Progenitor cell of endocrine pancreas (in vitro differentiated cells): Measurements from ENCODE around the gene CNTNAP2. TPM values are rescaled to one million over a fixed set of nuclear protein-coding genes. Genes with fewer than 3 reads are reported as not detected.
"Not testable (repeated sequence)": the region's sequence is repeated elsewhere in the genome, so short reads cannot be mapped to it uniquely, and the experiment has no call there.

Experiments used
- DNase-seq: peaks from one replicate; pipeline ENCODE4 v3.0.0; 2021; ENCODE audit warnings: low spot score; ENCODE audit not compliant: unreplicated experiment
- H3K27ac Mint-ChIP-seq: 2 replicates; pipeline ENCODE4 v1.8.0; 2021; ENCODE audit warnings: mild to moderate bottlenecking, moderate library complexity, mixed read lengths
- H3K27me3 Mint-ChIP-seq: 2 replicates; pipeline ENCODE4 v1.8.0; 2021; ENCODE audit warnings: mixed read lengths
- H3K36me3 Mint-ChIP-seq: 2 replicates; pipeline ENCODE4 v1.8.0; 2022; ENCODE audit warnings: mixed read lengths; ENCODE audit not compliant: insufficient read depth
- H3K4me1 Mint-ChIP-seq: 2 replicates; pipeline ENCODE4 v1.8.0; 2021; ENCODE audit warnings: low read depth, mixed read lengths
- H3K4me3 Mint-ChIP-seq: 2 replicates; pipeline ENCODE4 v1.8.0; 2021; ENCODE audit warnings: low read depth, mild to moderate bottlenecking, moderate library complexity, mixed read lengths
- H3K9me3 Mint-ChIP-seq: 2 replicates; pipeline ENCODE4 v1.8.0; 2021; ENCODE audit warnings: low read depth, mixed read lengths
- total RNA-seq: library from RNA; stranded (reverse); gene quantifications from 2 replicates; pipeline ENCODE4 v1.2.1, GENCODE V29; 2021
- TF ChIP-seq, protein P1 (sequence below): fragments of 200-600 bp; sonication (generic); IDR thresholded peaks from one replicate; pipeline ENCODE4 v1.5.0; 2021; ENCODE audit warnings: antibody characterized with exemption, mild to moderate bottlenecking; ENCODE audit not compliant: unreplicated experiment

Gene CNTNAP2
- total RNA-seq, 1 donor from 2014 or later = 6.5 TPM

DNA sequence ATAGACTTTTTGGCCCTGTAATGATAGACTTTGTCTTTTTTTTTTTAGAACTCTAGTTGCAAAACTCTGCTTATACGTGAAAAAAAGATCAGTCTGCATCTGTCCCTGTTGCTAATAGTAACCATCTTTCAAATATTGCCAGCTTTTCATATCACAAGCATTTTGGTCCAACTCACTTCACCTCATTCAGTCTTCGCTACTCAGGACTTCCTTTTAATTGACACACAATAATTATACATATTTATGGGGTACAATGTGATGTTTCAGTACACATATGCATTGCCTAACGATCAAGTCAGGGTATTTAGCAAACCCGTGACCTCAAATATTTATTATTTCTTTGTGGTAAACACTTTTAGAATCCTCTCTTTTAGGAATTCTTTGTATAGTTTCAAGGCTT lies 1606.9 kb downstream of the CNTNAP2 start:
- Mint-ChIP-seq H3K4me1 (no peaks in the 10 kb centered on the region), H3K27ac (no peak overlapping the region), H3K9me3 (no peaks in the 10 kb centered on the region), H3K36me3 (no peaks in the 10 kb centered on the region), H3K4me3 (no peak overlapping the region), H3K27me3 (no peaks in the 10 kb centered on the region)
- DNase-seq = no peak
- TF ChIP-seq, protein P1, sequence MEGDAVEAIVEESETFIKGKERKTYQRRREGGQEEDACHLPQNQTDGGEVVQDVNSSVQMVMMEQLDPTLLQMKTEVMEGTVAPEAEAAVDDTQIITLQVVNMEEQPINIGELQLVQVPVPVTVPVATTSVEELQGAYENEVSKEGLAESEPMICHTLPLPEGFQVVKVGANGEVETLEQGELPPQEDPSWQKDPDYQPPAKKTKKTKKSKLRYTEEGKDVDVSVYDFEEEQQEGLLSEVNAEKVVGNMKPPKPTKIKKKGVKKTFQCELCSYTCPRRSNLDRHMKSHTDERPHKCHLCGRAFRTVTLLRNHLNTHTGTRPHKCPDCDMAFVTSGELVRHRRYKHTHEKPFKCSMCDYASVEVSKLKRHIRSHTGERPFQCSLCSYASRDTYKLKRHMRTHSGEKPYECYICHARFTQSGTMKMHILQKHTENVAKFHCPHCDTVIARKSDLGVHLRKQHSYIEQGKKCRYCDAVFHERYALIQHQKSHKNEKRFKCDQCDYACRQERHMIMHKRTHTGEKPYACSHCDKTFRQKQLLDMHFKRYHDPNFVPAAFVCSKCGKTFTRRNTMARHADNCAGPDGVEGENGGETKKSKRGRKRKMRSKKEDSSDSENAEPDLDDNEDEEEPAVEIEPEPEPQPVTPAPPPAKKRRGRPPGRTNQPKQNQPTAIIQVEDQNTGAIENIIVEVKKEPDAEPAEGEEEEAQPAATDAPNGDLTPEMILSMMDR = no peak

DNA sequence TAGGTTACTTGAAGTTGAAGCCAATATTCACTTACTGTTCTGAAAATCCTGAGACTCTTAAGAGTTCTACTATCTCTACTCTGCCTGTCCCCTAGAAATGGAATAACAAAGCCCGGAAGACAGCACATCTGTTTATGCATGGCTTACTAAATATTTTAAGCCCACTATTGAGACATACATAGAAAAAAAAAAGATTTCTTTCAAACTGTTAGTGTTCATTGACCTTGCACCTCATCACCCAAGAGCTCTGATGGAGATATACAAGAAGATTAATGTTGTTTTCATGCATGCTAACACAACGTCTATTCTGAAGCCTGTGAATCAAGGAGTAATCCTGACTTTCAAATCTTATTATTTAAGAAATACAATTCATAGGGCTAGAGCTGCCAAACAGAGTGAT lies 1614.7 kb downstream of the CNTNAP2 start:
- TF ChIP-seq, protein P1 = no peak
- Mint-ChIP-seq H3K4me3 (no peak overlapping the region), H3K9me3 (peaks cover 13% of the 10 kb centered on the region)

GRCh38 chr7:147737559-147738214 lies 1621.1 kb downstream of the CNTNAP2 start:
- not testable (repeated sequence) for H3K4me1 Mint-ChIP-seq, H3K27me3 Mint-ChIP-seq, H3K4me3 Mint-ChIP-seq, H3K36me3 Mint-ChIP-seq, DNase-seq, H3K27ac Mint-ChIP-seq
- peaks cover 18% of the 10 kb centered on the region for H3K9me3 Mint-ChIP-seq

More for the DNA sequence above, 1614.7 kb downstream of the CNTNAP2 start:
- Mint-ChIP-seq H3K27ac (no peak overlapping the region), H3K36me3 (peaks cover 1% of the 10 kb centered on the region), H3K4me1 (no peaks in the 10 kb centered on the region), H3K27me3 (no peaks in the 10 kb centered on the region)
- no peak for DNase-seq

- H3K9me3 Mint-ChIP-seq = peaks cover 7% of the 10 kb centered on the region
- H3K4me3 Mint-ChIP-seq = no peak overlapping the region
- peaks cover 3% of the 10 kb centered on the region for H3K27me3 Mint-ChIP-seq
- no peak for DNase-seq
- TF ChIP-seq, protein P1 = no peak
- H3K36me3 Mint-ChIP-seq = no peaks in the 10 kb centered on the region
- no peak overlapping the region for H3K27ac Mint-ChIP-seq
- no peaks in the 10 kb centered on the region for H3K4me1 Mint-ChIP-seq
Measured at GRCh38 chr7:147742301-147742700, 1625.7 kb downstream of the CNTNAP2 start.

- H3K4me1 Mint-ChIP-seq = peaks cover 4% of the 10 kb centered on the region
- H3K36me3 Mint-ChIP-seq = no peaks in the 10 kb centered on the region
- TF ChIP-seq, protein P1 = no peak
- peaks cover 2% of the 10 kb centered on the region for H3K27me3 Mint-ChIP-seq
- no peak overlapping the region for H3K4me3 Mint-ChIP-seq
- no peak for DNase-seq
- no peak overlapping the region for H3K27ac Mint-ChIP-seq
- no peaks in the 10 kb centered on the region for H3K9me3 Mint-ChIP-seq
Measured at GRCh38 chr7:147756300-147756699, 1639.7 kb downstream of the CNTNAP2 start.

GRCh38 chr7:147759327-147759943 lies 1642.8 kb downstream of the CNTNAP2 start:
- H3K36me3 Mint-ChIP-seq = no peaks in the 10 kb centered on the region

More at GRCh38 chr7:147759327-147759943, 1642.8 kb downstream of the CNTNAP2 start:
- H3K4me1 Mint-ChIP-seq = no peaks in the 10 kb centered on the region
- DNase-seq = no peak
- no peak overlapping the region for H3K27ac Mint-ChIP-seq
- H3K4me3 Mint-ChIP-seq = no peak overlapping the region
- TF ChIP-seq, protein P1 = no peak
- H3K9me3 Mint-ChIP-seq = no peaks in the 10 kb centered on the region
- peaks cover 5% of the 10 kb centered on the region for H3K27me3 Mint-ChIP-seq
